Heart right ventricle (tissue), 16 donors: ENCODE measurements around the gene PLXNB2. TPM values are rescaled to one million over a fixed set of nuclear protein-coding genes. Genes with fewer than 3 reads are reported as not detected.

Experiments used
- ATAC-seq, 8 donors: fragments of 200-7000 bp; cut with Tn5 transposase; one replicate each; pipeline ENCODE4 v1.9.1; 2020; ENCODE audit warnings: mild to moderate bottlenecking in 8 of 8, moderate library complexity in 8 of 8, moderate number of reproducible peaks in 1 of 8
- DNase-seq, 2 donors: peaks; one replicate each; pipeline ENCODE4 v3.0.0-alpha.2; 2020
- H3K27ac ChIP-seq, 10 donors: fragments of 200-600 bp; sonication (generic) in 2 of 10; one replicate each; pipeline versions ENCODE4 v1.5.0 to v1.8.0; 2020 to 2022; ENCODE audit warnings: mild to moderate bottlenecking in 3 of 10
- H3K27me3 ChIP-seq, 7 donors: fragments of 200-600 bp; one replicate each; pipeline ENCODE4 v1.8.0; 2021 to 2022; ENCODE audit warnings: mild to moderate bottlenecking in 2 of 7
- H3K36me3 ChIP-seq, 9 donors: fragments of 200-600 bp; sonication (generic) in 1 of 9; one replicate each; pipeline versions ENCODE4 v1.5.0 to v1.8.0; 2020 to 2022; ENCODE audit warnings: mild to moderate bottlenecking in 2 of 9
- H3K4me1 ChIP-seq, 9 donors: fragments of 200-600 bp; sonication (generic) in 1 of 9; one replicate each; pipeline versions ENCODE4 v1.5.0 to v1.8.0; 2020 to 2022; ENCODE audit warnings: mild to moderate bottlenecking in 4 of 9
- H3K4me3 ChIP-seq, 10 donors: fragments of 200-600 bp; sonication (generic) in 2 of 10; one replicate each; pipeline versions ENCODE4 v1.5.0 to v1.8.0; 2020 to 2022; ENCODE audit warnings: mild to moderate bottlenecking in 7 of 10, moderate library complexity in 2 of 10
- H3K9me3 ChIP-seq, 11 donors: fragments of 200-600 bp in 10 of 11; sonication (generic) in 2 of 11; one replicate each; pipeline versions ENCODE4 v1.5.0 to v1.8.0; 2013 to 2022; ENCODE audit warnings: mild to moderate bottlenecking in 2 of 11, control low read depth in 1 of 11, moderate library complexity in 1 of 11
- CTCF ChIP-seq, 9 donors: fragments of 200-600 bp; sonication (generic) in 2 of 9; IDR thresholded peaks; one replicate each; pipeline versions ENCODE4 v1.5.0 to v1.8.0; 2021 to 2022; ENCODE audit warnings: antibody characterized with exemption in 9 of 9, mild to moderate bottlenecking in 5 of 9, moderate library complexity in 1 of 9
- WGBS, 2 donors: extraction: QIAGEN DNeasy Blood & Tissue Kit; methylation state at CpG; one replicate each; pipeline ENCODE4 v1.1.7; 2013; ENCODE audit warnings: inconsistent platforms in 1 of 2; 5-methylcytosine and 5-hydroxymethylcytosine counted together
- intact Hi-C, 10 donors: fragments of 100-400 bp; cut with DNase I; formaldehyde crosslinking; loops; one replicate each; pipeline versions ENCODE4 v1.11.1 to v1.14.2; 2022
- polyA plus RNA-seq, 2 donors: library from polyadenylated mRNA; stranded (reverse); fragments of 200-250 nt; gene quantifications; one replicate each; pipeline ENCODE4 v1.2.3, GENCODE V29; 2013
- total RNA-seq, 10 donors: library from RNA; stranded (reverse); fragmentation: NEBNext Ultra II Directional in 3 of 10; extraction: Animal tissue kit (Norgen Biotek cat#: 25700) in 3 of 10; gene quantifications; one replicate each; pipeline versions ENCODE4 v1.2.1 to v1.2.4, GENCODE V29; 2021 to 2023
- donor health status: Arrhythmogenic right ventricular cardiomyopathy.
- donor health status: ischemic (EF 13 %, LVEDD 7.1; RV severe dilation, severe dysfunction).
- donor health status: healthy with polysubstance abuse.
- donor health status: DM: no; HTN: yes; CAD: no.
- donor health status: DM: no; HTN: no; CAD: no.
- donor health status: ischemic (EF 25% LVEDD 6.9; RV normal size, moderate dysfunction).
- donor health status: ischemic (EF 25% LVEDD 5.7; RV mildly dilated, moderate dysfunction).
- donor health status: healthy.
- donor health status: DM: yes; HTN: yes; CAD: no.
- donor health status: Ischemic cardiomyopathy.
- donor health status: ischemic (EF 35%, LVEDD 5.7; RV mildly dilated, moderate dysfunction).
- donor health status: nonischemic (EF 11% LVEDD 7.7; RV severe dilation, severe dysfunction).
- donor health status: DM: yes; HTN: yes; CAD: no.
- donor health status: PGD.
- donor health status: ischemic (EF 29% LVEDD 5.4; RV normal size, mild dysfunction).
- donor health status: nonischemic (EF 23%, LVEDD 6.1; RV moderate dilation, normal function).

PLXNB2 gene
- total and polyA plus RNA-seq, 12 donors = 33.5 to 101 (median 57.8) TPM

DNA sequence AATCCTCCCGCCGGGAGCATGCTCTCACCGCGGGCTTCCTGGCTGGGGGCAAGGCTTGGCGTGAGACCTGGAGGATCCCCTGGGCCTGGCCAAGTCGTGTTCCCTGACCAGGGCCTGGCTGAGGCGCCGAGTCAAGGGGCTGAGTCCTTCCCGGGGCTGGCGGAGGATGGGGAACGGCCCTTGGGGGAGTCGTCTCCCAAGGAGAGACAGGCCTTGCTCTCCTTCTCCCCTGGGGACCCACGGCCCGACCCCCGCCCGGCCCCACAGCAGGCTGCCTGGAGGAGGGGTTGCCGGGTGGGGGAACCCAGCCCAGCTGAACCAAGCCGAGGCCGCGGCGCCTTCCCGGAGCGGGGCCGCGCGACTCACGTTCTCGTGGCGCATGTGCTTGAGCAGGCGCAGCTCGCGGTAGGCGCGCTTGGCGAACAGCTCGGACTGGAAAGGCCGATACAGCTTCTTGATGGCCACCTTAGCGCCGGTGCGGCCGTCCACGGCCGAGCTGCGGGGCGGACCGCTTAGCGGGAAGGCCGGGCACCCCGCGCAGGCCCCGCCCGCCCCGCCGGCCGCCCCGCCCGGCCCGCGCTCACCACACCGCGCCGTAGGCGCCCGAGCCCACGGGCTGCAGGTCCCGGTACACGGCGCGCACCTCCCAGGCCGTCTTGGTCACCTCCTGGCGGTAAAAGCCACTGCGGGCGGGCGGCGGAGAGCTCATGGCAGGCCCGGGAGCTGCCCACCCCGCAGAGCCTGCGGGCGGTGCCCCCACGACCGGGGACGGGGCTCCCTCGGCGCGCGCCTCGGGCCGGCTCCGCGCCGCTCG is 46.4 kb downstream of the PLXNB2 start:
- Histone ChIP-seq H3K27ac (peak overlapping the region in 9 of 10 donors; percentile 28 to 80 (median 63)), H3K27me3 (peaks cover 0 to 32% (median 0%) of the 10 kb centered on the region in 7 donors), H3K4me1 (peaks cover 6 to 48% (median 21%) of the 10 kb centered on the region in 9 donors), H3K4me3 (peak overlapping the region; percentile 36 to 75 (median 59)), H3K36me3 (peaks cover 0 to 9% (median 0%) of the 10 kb centered on the region in 9 donors), H3K9me3 (no peaks in the 10 kb centered on the region)
- DNase-seq = peak in 1 of 2 donors; percentile 54
- intact Hi-C loops = no loop called here
- peak in 6 of 8 donors; percentile 3 to 21 (median 14) for ATAC-seq
- 2% methylated on average over 67 to 92 of the region's 92 CpGs for WGBS, 2 donors
- no peak for TF ChIP-seq CTCF (IDR thresholded peaks at IDR 0.05)

DNA sequence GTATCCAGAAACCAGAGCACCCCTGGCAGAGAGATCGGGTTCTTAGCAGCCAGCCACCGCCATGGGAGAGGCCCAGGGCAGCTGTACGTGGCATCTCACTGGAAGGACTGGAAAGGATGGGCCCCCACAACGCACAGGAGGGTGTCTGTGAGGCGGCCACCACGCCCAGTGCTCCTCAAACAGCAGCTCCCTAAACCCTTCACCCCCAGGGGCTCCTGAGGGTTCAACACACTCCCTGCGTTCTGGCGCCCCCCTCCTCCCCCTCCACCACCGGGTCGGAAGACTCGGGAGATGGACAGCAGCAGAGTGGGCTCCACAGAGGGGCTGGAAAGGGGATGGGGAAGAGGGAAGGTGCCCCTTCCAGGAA is 47.0 kb downstream of the PLXNB2 start:
- H3K4me3 ChIP-seq = peak overlapping the region; percentile 36 to 75 (median 59)
- TF ChIP-seq CTCF (IDR thresholded peaks at IDR 0.05) = no peak
- WGBS, 2 donors = 34 to 41% methylated on average over 11 of the region's 11 CpGs
- H3K36me3 ChIP-seq = peaks cover 0 to 15% (median 0%) of the 10 kb centered on the region in 9 donors
- peak overlapping the region in 9 of 10 donors; percentile 28 to 80 (median 63) for H3K27ac ChIP-seq
- H3K4me1 ChIP-seq = peaks cover 6 to 48% (median 21%) of the 10 kb centered on the region in 9 donors
- DNase-seq = no peak
- intact Hi-C loops = no loop called here
- H3K27me3 ChIP-seq = peaks cover 0 to 32% (median 0%) of the 10 kb centered on the region in 7 donors
- no peak for ATAC-seq
- H3K9me3 ChIP-seq = no peaks in the 10 kb centered on the region

GRCh38 chr22:50259302-50259701 is 48.1 kb downstream of the PLXNB2 start:
- 94 to 95% methylated on average over 15 of the region's 15 CpGs for WGBS, 2 donors
- H3K4me3 ChIP-seq = no peak overlapping the region
- H3K36me3 ChIP-seq = peaks cover 0 to 17% (median 0%) of the 10 kb centered on the region in 9 donors
- TF ChIP-seq CTCF (IDR thresholded peaks at IDR 0.05) = no peak
- H3K27ac ChIP-seq = peak overlapping the region in 3 of 10 donors; percentile 52 to 65 (median 54)
- peaks cover 0 to 32% (median 0%) of the 10 kb centered on the region in 7 donors for H3K27me3 ChIP-seq
- no peak for DNase-seq
- intact Hi-C loops = loop anchor here in 1 of 10 donors (5.0 kb wide), 1 partner anchor 78 kb away; no protein-coding TSS in a partner anchor
- peaks cover 6 to 48% (median 21%) of the 10 kb centered on the region in 9 donors for H3K4me1 ChIP-seq
- no peaks in the 10 kb centered on the region for H3K9me3 ChIP-seq
- no peak for ATAC-seq

DNA sequence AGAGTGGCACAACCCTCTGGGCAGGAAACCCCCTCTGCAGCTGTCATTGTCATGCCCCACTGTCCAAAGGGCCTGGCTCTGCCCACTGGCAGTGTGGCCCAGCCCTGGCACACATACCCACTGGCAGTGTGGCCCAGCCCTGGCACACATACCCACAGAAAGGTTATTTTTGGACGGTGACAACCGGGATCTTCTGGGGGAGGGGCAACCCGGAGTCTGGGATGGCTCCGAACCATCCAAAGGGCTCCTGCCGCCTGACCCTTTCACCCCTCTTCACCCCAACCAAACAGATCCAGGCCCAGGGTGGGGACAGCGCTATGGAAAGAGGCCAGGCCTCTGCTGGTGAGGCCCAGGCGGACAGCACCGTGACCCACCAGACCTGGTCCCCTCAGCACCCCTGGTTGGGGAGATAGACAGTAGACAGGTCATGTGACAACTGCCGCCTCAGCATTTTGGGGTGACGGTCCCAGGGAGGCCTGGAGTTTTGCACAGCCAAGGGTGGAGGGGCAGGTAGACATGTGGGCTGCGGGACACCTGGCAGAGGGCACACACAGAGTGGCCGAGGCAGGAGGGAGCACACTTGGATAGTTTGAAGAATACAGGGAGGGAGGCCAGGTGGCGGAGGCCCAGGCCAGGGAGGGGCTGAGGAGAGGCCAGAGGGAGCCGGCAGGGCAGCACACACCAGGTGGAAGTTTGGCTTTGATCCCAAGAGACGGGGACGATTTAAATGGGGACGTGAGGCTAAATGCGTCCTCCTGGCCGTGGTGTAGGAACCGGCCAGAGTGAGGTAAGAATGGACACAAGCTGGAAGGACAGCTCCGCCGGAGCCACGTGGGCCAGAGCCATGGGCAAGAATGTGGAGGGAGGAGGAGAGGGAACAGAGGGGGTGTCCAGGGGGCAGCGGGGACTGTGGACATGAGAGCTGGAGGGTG is 48.8 kb downstream of the PLXNB2 start:
- Histone ChIP-seq H3K9me3 (no peaks in the 10 kb centered on the region), H3K4me3 (no peak overlapping the region), H3K27me3 (peaks cover 0 to 31% (median 0%) of the 10 kb centered on the region in 7 donors), H3K27ac (peak overlapping the region in 5 of 10 donors; percentile 17 to 65 (median 52)), H3K36me3 (peaks cover 0 to 16% (median 0%) of the 10 kb centered on the region in 9 donors), H3K4me1 (peaks cover 6 to 48% (median 21%) of the 10 kb centered on the region in 9 donors)
- TF ChIP-seq CTCF (IDR thresholded peaks at IDR 0.05) = no peak
- WGBS, 2 donors = 63 to 70% methylated on average over 24 of the region's 24 CpGs
- intact Hi-C loops = loop anchor here in 1 of 10 donors (5.0 kb wide), 1 partner anchor 79 kb away; no protein-coding TSS in a partner anchor
- DNase-seq = peak; percentile 53 to 68
- peak; percentile 32 to 84 (median 74) for ATAC-seq
